Testis (tissue), 3 donors: ENCODE results near the gene HBP1. TPM values are rescaled to one million over a fixed set of nuclear protein-coding genes. Genes with fewer than 3 reads are reported as not detected.
"Not testable (repeated sequence)": the region's sequence is repeated elsewhere in the genome, so short reads cannot be mapped to it uniquely, and the experiment has no call there.

Experiments
- DNase-seq: peaks from one replicate; pipeline ENCODE4 v3.0.0-alpha.2; 2019
- H3K27ac ChIP-seq, 2 donors: fragments of 200-600 bp; sonication (generic); one replicate each; pipeline ENCODE4 v1.5.1; 2019
- H3K27me3 ChIP-seq: fragments of 200-600 bp; sonication (generic); one replicate; pipeline ENCODE4 v1.5.1; 2019
- H3K36me3 ChIP-seq: fragments of 200-600 bp; sonication (generic); one replicate; pipeline ENCODE4 v1.5.1; 2017; ENCODE audit warnings: low read depth; ENCODE audit errors: missing control alignments
- H3K4me1 ChIP-seq: fragments of 200-600 bp; sonication (generic); one replicate; pipeline ENCODE4 v1.5.1; 2019
- H3K4me3 ChIP-seq, 2 donors: fragments of 200-600 bp; sonication (generic); one replicate each; pipeline ENCODE4 v1.5.1; 2017 to 2019
- H3K9me3 ChIP-seq: fragments of 200-600 bp; sonication (generic); one replicate; pipeline ENCODE4 v1.5.1; 2017
- CTCF ChIP-seq, 3 experiments: fragments of 450-650 bp in 2 of 3; fragments of 200-600 bp in 1 of 3; sonication (generic) in 1 of 3; IDR thresholded peaks; one replicate each; pipeline ENCODE4 v1.5.1; 2016 to 2019; ENCODE audit warnings: antibody characterized with exemption in 3 of 3, mild to moderate bottlenecking in 2 of 3, moderate library complexity in 1 of 3
- POLR2A ChIP-seq: fragments of 450-650 bp; IDR thresholded peaks from one replicate; pipeline ENCODE4 v1.6.1; 2017; ENCODE audit warnings: antibody characterized with exemption, mild to moderate bottlenecking, moderate library complexity
- WGBS, 2 donors: methylation state at CpG; one replicate each; pipeline ENCODE4 v1.1.5; 2018; 5-methylcytosine and 5-hydroxymethylcytosine counted together
- intact Hi-C: fragments of 100-400 bp; cut with DNase I; formaldehyde crosslinking; loops from one replicate; pipeline ENCODE4 v1.15.1; 2023; ENCODE audit warnings: low total_unique reads
- polyA plus RNA-seq: library from polyadenylated mRNA; stranded (reverse); fragments of 350-450 nt; fragmentation: Illumina TruSeq; extraction: RNeasy Lipid Tissue Mini Kit (QIAGEN cat#74804); gene quantifications from one replicate; pipeline ENCODE4 v1.2.3, GENCODE V29; 2014; ENCODE audit warnings: low read depth, low replicate concordance; ENCODE audit not compliant: insufficient read depth
- total RNA-seq, 2 donors: library from RNA; depleted of rRNA; stranded (reverse); fragments of >200 nt; gene quantifications; one replicate each; pipeline ENCODE4 v1.2.3, GENCODE V29; 2016

HBP1 gene
- total and polyA plus RNA-seq, 3 donors from 2014 or later = 107 to 134 (median 127) TPM

- no peak for TF ChIP-seq POLR2A
- Histone ChIP-seq H3K36me3 (no peaks in the 10 kb centered on the region), H3K27ac (no peak overlapping the region), H3K4me3 (no peak overlapping the region), H3K9me3 (no peaks in the 10 kb centered on the region), H3K27me3 (no peaks in the 10 kb centered on the region), H3K4me1 (no peaks in the 10 kb centered on the region)
- intact Hi-C loops = no loop called here
- no peak for DNase-seq
These were observed 45.1 kb downstream of the HBP1 start for GRCh38 chr7:107213945-107214344.

GRCh38 chr7:107219563-107220244 is 50.9 kb downstream of the HBP1 start:
- no peak for DNase-seq
- Histone ChIP-seq H3K4me1 (no peaks in the 10 kb centered on the region), H3K27me3 (no peaks in the 10 kb centered on the region), H3K27ac (no peak overlapping the region), H3K9me3 (no peaks in the 10 kb centered on the region), H3K36me3 (no peaks in the 10 kb centered on the region), H3K4me3 (no peak overlapping the region)
- intact Hi-C loops = no loop called here
- no peak for TF ChIP-seq CTCF (IDR thresholded peaks at IDR 0.05)
- TF ChIP-seq POLR2A = no peak
- 88 to 89% methylated on average over 2 of the region's 2 CpGs for WGBS, 2 donors

- H3K36me3 ChIP-seq = no peaks in the 10 kb centered on the region
- no peak overlapping the region for H3K27ac ChIP-seq
- no peak for TF ChIP-seq CTCF (IDR thresholded peaks at IDR 0.05)
- WGBS, 2 donors = 79 to 91% methylated on average over 5 of the region's 5 CpGs
- no peak overlapping the region for H3K4me3 ChIP-seq
- intact Hi-C loops = no loop called here
- H3K9me3 ChIP-seq = no peaks in the 10 kb centered on the region
- H3K4me1 ChIP-seq = no peaks in the 10 kb centered on the region
- no peak for DNase-seq
- no peaks in the 10 kb centered on the region for H3K27me3 ChIP-seq
These were observed 51.6 kb downstream of the HBP1 start for GRCh38 chr7:107220356-107220755.

- H3K36me3 ChIP-seq, H3K4me1 ChIP-seq, intact Hi-C loops, H3K4me3 ChIP-seq, H3K27ac ChIP-seq, H3K27me3 ChIP-seq, DNase-seq, H3K9me3 ChIP-seq: not testable (repeated sequence)
- 90 to 96% methylated on average over 6 of the region's 6 CpGs for WGBS, 2 donors
These were observed 52.0 kb downstream of the HBP1 start for GRCh38 chr7:107220806-107221205.

- no peak overlapping the region for H3K27ac ChIP-seq
- no peak for TF ChIP-seq POLR2A
- intact Hi-C loops = no loop called here
- 86 to 90% methylated on average over 5 of the region's 5 CpGs for WGBS, 2 donors
- DNase-seq = no peak
- no peaks in the 10 kb centered on the region for H3K27me3 ChIP-seq
- H3K4me3 ChIP-seq = no peak overlapping the region
- H3K9me3 ChIP-seq = no peaks in the 10 kb centered on the region
- no peaks in the 10 kb centered on the region for H3K36me3 ChIP-seq
- no peaks in the 10 kb centered on the region for H3K4me1 ChIP-seq
These were observed 55.8 kb downstream of the HBP1 start for GRCh38 chr7:107224374-107225223.

GRCh38 chr7:107228291-107228690 is 59.5 kb downstream of the HBP1 start:
- Histone ChIP-seq H3K36me3 (no peaks in the 10 kb centered on the region), H3K27me3 (no peaks in the 10 kb centered on the region), H3K4me1 (no peaks in the 10 kb centered on the region), H3K4me3 (no peak overlapping the region), H3K27ac (no peak overlapping the region), H3K9me3 (no peaks in the 10 kb centered on the region)
- TF ChIP-seq POLR2A (no peak), CTCF (IDR thresholded peaks at IDR 0.05) (no peak)
- 89 to 94% methylated on average over 2 of the region's 2 CpGs for WGBS, 2 donors
- intact Hi-C loops = no loop called here
- DNase-seq = no peak
